ENCODE data around the gene COL23A1. TPM values are rescaled to one million over a fixed set of nuclear protein-coding genes. Genes with fewer than 3 reads are reported as not detected.

COL23A1 gene
- total RNA-seq, 1 experiment from 2014 or later, result 5.7 TPM

GRCh38 chr5:178273665-178274541 is 316.3 kb downstream of the COL23A1 start:
- Histone ChIP-seq H3K36me3 (ENCODE audit: insufficient read depth, low read length) (no peaks in the 10 kb centered on the region), H3K27ac (ENCODE audit: low read length) (no peak overlapping the region), H3K9me2 (replicated peaks; ENCODE audit: insufficient read depth, low read length) (no peaks in the 10 kb centered on the region), H3K4me1 (ENCODE audit: low read length) (peaks cover 2% of the 10 kb centered on the region; the same call in 1 of the 2 replicates), H4K20me1 (ENCODE audit: insufficient read depth, low read depth, low read length) (no peaks in the 10 kb centered on the region), H3K4me2 (ENCODE audit: low read depth, low read length, poor library complexity, severe bottlenecking) (no peak overlapping the region), H3K4me3 (ENCODE audit: low read length) (no peak overlapping the region), H2AFZ (ENCODE audit: low read length) (no peak overlapping the region), H3K27me3 (ENCODE audit: low read length) (no peaks in the 10 kb centered on the region), H3K9me3 (ENCODE audit: low read length) (no peaks in the 10 kb centered on the region), H3K79me2 (ENCODE audit: low read length) (no peaks in the 10 kb centered on the region), H3K9ac (ENCODE audit: low read length) (no peak overlapping the region)
- DNase-seq, result no peak

- no peak for DNase-seq
- Histone ChIP-seq H3K4me2 (ENCODE audit: low read depth, low read length, poor library complexity, severe bottlenecking) (no peak overlapping the region), H3K27me3 (ENCODE audit: low read length) (no peaks in the 10 kb centered on the region), H3K27ac (ENCODE audit: low read length) (no peak overlapping the region), H3K4me1 (ENCODE audit: low read length) (peaks cover 2% of the 10 kb centered on the region; the same call in 1 of the 2 replicates), H4K20me1 (ENCODE audit: insufficient read depth, low read depth, low read length) (no peaks in the 10 kb centered on the region), H3K9ac (ENCODE audit: low read length) (no peak overlapping the region), H3K9me3 (ENCODE audit: low read length) (no peaks in the 10 kb centered on the region), H3K9me2 (replicated peaks; ENCODE audit: insufficient read depth, low read length) (no peaks in the 10 kb centered on the region), H3K4me3 (ENCODE audit: low read length) (no peak overlapping the region), H2AFZ (ENCODE audit: low read length) (no peak overlapping the region), H3K79me2 (ENCODE audit: low read length) (no peaks in the 10 kb centered on the region), H3K36me3 (ENCODE audit: insufficient read depth, low read length) (no peaks in the 10 kb centered on the region)
Observed at GRCh38 chr5:178273041-178273440, 317.2 kb downstream of the COL23A1 start.

DNA sequence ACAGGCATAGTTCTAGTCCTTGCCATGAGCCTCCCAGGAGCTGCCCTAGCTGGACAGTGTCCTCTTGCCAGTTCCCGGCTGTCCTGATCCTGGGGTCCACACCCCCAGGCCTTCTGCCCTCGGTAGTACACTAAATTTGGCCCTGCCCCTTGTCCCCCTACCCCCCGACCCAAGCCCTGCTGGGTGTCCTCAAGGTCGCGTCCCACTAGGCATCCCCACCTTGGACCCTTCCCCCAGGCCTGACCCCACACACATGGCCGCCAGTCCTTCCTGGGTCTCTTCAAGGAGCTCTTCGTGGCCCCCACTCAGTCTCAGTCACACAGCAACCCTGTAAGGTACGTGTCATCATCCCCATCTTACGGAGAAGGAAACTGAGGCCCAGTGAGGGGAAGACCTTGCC is 317.6 kb downstream of the COL23A1 start:
- Histone ChIP-seq H3K4me3 (ENCODE audit: low read length) (no peak overlapping the region), H3K79me2 (ENCODE audit: low read length) (no peaks in the 10 kb centered on the region), H3K9me3 (ENCODE audit: low read length) (no peaks in the 10 kb centered on the region), H3K27me3 (ENCODE audit: low read length) (no peaks in the 10 kb centered on the region), H3K4me2 (ENCODE audit: low read depth, low read length, poor library complexity, severe bottlenecking) (no peak overlapping the region), H2AFZ (ENCODE audit: low read length) (no peak overlapping the region), H3K27ac (ENCODE audit: low read length) (no peak overlapping the region), H3K9me2 (replicated peaks; ENCODE audit: insufficient read depth, low read length) (no peaks in the 10 kb centered on the region), H4K20me1 (ENCODE audit: insufficient read depth, low read depth, low read length) (no peaks in the 10 kb centered on the region), H3K4me1 (ENCODE audit: low read length) (peaks cover 1% of the 10 kb centered on the region; the same call in 1 of the 2 replicates), H3K9ac (ENCODE audit: low read length) (no peak overlapping the region), H3K36me3 (ENCODE audit: insufficient read depth, low read length) (no peaks in the 10 kb centered on the region)
- no peak for DNase-seq

DNA sequence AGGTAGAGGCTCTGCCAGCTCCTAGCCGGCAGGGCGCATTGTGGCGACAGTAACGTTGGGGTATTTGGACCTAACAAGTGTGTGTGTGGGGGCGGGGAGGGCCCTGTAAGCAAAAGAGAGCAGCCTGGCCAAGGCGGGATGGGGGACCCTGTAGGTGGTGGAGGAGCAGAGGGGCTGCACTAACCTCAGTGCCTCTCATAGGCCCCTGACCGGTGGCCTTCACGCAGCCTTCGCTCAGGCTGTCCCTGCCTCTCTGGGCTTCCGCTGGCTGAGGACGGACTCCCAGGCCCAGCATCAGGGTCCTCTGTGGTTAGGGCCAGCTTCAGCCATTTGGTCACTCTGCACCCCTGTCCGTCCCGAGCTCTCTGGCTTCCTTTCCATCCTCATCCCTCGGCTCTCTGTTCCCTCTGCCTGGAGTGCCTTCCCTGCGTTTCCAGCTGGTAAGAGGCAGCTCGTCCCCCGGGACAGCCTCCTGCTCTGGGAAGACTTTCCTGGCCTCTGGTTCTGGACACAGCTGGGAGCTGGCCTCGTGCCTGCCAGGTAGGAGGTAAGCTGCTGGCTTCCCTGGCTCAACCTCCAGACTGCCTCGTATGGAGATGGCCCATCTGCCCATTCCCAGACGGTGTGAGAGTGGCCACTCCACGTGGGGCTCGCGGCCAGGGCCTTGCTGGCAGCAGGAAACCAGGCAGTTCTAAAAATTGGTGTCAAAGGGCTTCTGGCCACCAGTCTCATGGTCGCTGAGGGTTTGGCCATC is 318.3 kb downstream of the COL23A1 start:
- Histone ChIP-seq H3K9me3 (ENCODE audit: low read length) (no peaks in the 10 kb centered on the region), H3K27me3 (ENCODE audit: low read length) (no peaks in the 10 kb centered on the region), H3K4me2 (ENCODE audit: low read depth, low read length, poor library complexity, severe bottlenecking) (no peak overlapping the region), H3K27ac (ENCODE audit: low read length) (no peak overlapping the region), H4K20me1 (ENCODE audit: insufficient read depth, low read depth, low read length) (no peaks in the 10 kb centered on the region), H3K79me2 (ENCODE audit: low read length) (no peaks in the 10 kb centered on the region), H3K4me1 (ENCODE audit: low read length) (no peaks in the 10 kb centered on the region), H3K36me3 (ENCODE audit: insufficient read depth, low read length) (no peaks in the 10 kb centered on the region), H3K9ac (ENCODE audit: low read length) (no peak overlapping the region), H3K4me3 (ENCODE audit: low read length) (no peak overlapping the region), H3K9me2 (replicated peaks; ENCODE audit: insufficient read depth, low read length) (no peaks in the 10 kb centered on the region), H2AFZ (ENCODE audit: low read length) (no peak overlapping the region)
- DNase-seq, result no peak

GRCh38 chr5:178271231-178271630 is 319.0 kb downstream of the COL23A1 start:
- no peak for DNase-seq
- H3K4me3 ChIP-seq (ENCODE audit: low read length), result no peak overlapping the region
- no peaks in the 10 kb centered on the region for H3K27me3 ChIP-seq (ENCODE audit: low read length)
- no peaks in the 10 kb centered on the region for H3K9me3 ChIP-seq (ENCODE audit: low read length)
- no peaks in the 10 kb centered on the region for H3K36me3 ChIP-seq (ENCODE audit: insufficient read depth, low read length)
- no peak overlapping the region for H3K9ac ChIP-seq (ENCODE audit: low read length)
- H2AFZ ChIP-seq (ENCODE audit: low read length), result no peak overlapping the region
- no peaks in the 10 kb centered on the region for H3K79me2 ChIP-seq (ENCODE audit: low read length)
- no peak overlapping the region for H3K4me2 ChIP-seq (ENCODE audit: low read depth, low read length, poor library complexity, severe bottlenecking)
- H3K4me1 ChIP-seq (ENCODE audit: low read length), result no peaks in the 10 kb centered on the region
- no peak overlapping the region for H3K27ac ChIP-seq (ENCODE audit: low read length)
- no peaks in the 10 kb centered on the region for H3K9me2 ChIP-seq (replicated peaks; ENCODE audit: insufficient read depth, low read length)
- H4K20me1 ChIP-seq (ENCODE audit: insufficient read depth, low read depth, low read length), result no peaks in the 10 kb centered on the region

- Histone ChIP-seq H4K20me1 (ENCODE audit: insufficient read depth, low read depth, low read length) (no peaks in the 10 kb centered on the region), H3K4me1 (ENCODE audit: low read length) (0 out of 2 replicates have a peak, but pooled peaks cover 4% of the 10 kb centered on the region), H3K9me3 (ENCODE audit: low read length) (no peaks in the 10 kb centered on the region), H3K27me3 (ENCODE audit: low read length) (no peaks in the 10 kb centered on the region), H3K79me2 (ENCODE audit: low read length) (no peaks in the 10 kb centered on the region), H2AFZ (ENCODE audit: low read length) (no peak overlapping the region), H3K4me3 (ENCODE audit: low read length) (no peak overlapping the region), H3K9ac (ENCODE audit: low read length) (no peak overlapping the region), H3K36me3 (ENCODE audit: insufficient read depth, low read length) (no peaks in the 10 kb centered on the region), H3K9me2 (replicated peaks; ENCODE audit: insufficient read depth, low read length) (no peaks in the 10 kb centered on the region), H3K27ac (ENCODE audit: low read length) (no peak overlapping the region), H3K4me2 (ENCODE audit: low read depth, low read length, poor library complexity, severe bottlenecking) (no peak overlapping the region)
- no peak for DNase-seq
Observed at GRCh38 chr5:178269499-178269898, 320.7 kb downstream of the COL23A1 start.

DNA sequence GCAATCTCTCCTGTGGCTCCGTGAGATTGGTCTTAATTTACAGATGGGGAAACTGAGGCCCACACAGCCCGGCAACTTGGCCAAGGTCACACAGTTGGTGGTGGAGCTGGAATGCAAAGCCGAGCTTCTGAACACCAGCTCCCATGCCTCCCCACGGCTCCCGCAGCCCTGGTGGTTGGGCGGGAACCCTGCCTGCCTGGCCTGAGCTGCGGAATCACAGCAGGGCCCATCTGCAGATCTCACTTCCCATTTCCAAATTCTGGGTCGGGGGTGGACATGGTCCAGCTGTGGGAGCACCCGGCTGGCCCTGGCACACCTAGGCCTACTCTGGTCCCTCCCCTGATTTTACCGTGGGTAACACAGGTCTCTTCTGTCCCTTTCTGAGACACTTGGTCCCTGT is 322.3 kb downstream of the COL23A1 start:
- H2AFZ ChIP-seq (ENCODE audit: low read length), result no peak overlapping the region

GRCh38 chr5:178267245-178267644 is 322.9 kb downstream of the COL23A1 start:
- Histone ChIP-seq H3K4me3 (ENCODE audit: low read length) (no peak overlapping the region), H3K9ac (ENCODE audit: low read length) (no peak overlapping the region), H3K79me2 (ENCODE audit: low read length) (no peaks in the 10 kb centered on the region), H3K9me3 (ENCODE audit: low read length) (no peaks in the 10 kb centered on the region), H2AFZ (ENCODE audit: low read length) (no peak overlapping the region), H3K4me2 (ENCODE audit: low read depth, low read length, poor library complexity, severe bottlenecking) (no peak overlapping the region), H3K27me3 (ENCODE audit: low read length) (no peaks in the 10 kb centered on the region), H3K36me3 (ENCODE audit: insufficient read depth, low read length) (no peaks in the 10 kb centered on the region), H3K9me2 (replicated peaks; ENCODE audit: insufficient read depth, low read length) (no peaks in the 10 kb centered on the region), H3K4me1 (ENCODE audit: low read length) (0 out of 2 replicates have a peak, but pooled peaks cover 4% of the 10 kb centered on the region), H4K20me1 (ENCODE audit: insufficient read depth, low read depth, low read length) (no peaks in the 10 kb centered on the region), H3K27ac (ENCODE audit: low read length) (no peak overlapping the region)
- DNase-seq, result no peak

More for the DNA sequence above, 322.3 kb downstream of the COL23A1 start:
- no peaks in the 10 kb centered on the region for H3K9me2 ChIP-seq (replicated peaks; ENCODE audit: insufficient read depth, low read length)
- H3K36me3 ChIP-seq (ENCODE audit: insufficient read depth, low read length), result no peaks in the 10 kb centered on the region
- H3K4me2 ChIP-seq (ENCODE audit: low read depth, low read length, poor library complexity, severe bottlenecking), result no peak overlapping the region
- DNase-seq, result no peak
- no peaks in the 10 kb centered on the region for H4K20me1 ChIP-seq (ENCODE audit: insufficient read depth, low read depth, low read length)
- 0 out of 2 replicates have a peak, but pooled peaks cover 4% of the 10 kb centered on the region for H3K4me1 ChIP-seq (ENCODE audit: low read length)
- H3K79me2 ChIP-seq (ENCODE audit: low read length), result no peaks in the 10 kb centered on the region
- H3K27ac ChIP-seq (ENCODE audit: low read length), result no peak overlapping the region
- no peaks in the 10 kb centered on the region for H3K27me3 ChIP-seq (ENCODE audit: low read length)
- H3K9me3 ChIP-seq (ENCODE audit: low read length), result no peaks in the 10 kb centered on the region
- no peak overlapping the region for H3K4me3 ChIP-seq (ENCODE audit: low read length)
- H3K9ac ChIP-seq (ENCODE audit: low read length), result no peak overlapping the region
